ENCODE measurements around the gene SRSF2. TPM values are rescaled to one million over a fixed set of nuclear protein-coding genes. Genes with fewer than 3 reads are reported as not detected.

Gene SRSF2
- total and polyA plus RNA-seq, 9 of the 15 experiments (the other 6 are each of a cell fraction or from before 2014, with no cell fraction given) = 161 to 583 (median 393) TPM

GRCh38 chr17:76700617-76701470, 36.3 kb downstream of the SRSF2 start:
- BruUV-seq (replicated peaks) = no TSS peak
- ChIA-PET POLR2A (interaction anchor here (0.6 to 1.3 kb wide), 2 partner anchors 24 to 142 kb away, joined by 3 read pairs; no protein-coding TSS in a partner anchor), CTCF (ENCODE audit: low intra/inter-chr PET ratio) (no interaction called here)
- 0 out of 2 replicates have a peak, but pooled peaks cover 3% of the 10 kb centered on the region for H4K20me1 ChIP-seq (replicated peaks; ENCODE audit: control insufficient read depth, insufficient read depth, low read length)
- TF ChIP-seq KAT2B (IDR thresholded peaks at IDR 0.05; ENCODE audit: low read depth, low read length) (no peak), ATF3 (IDR thresholded peaks at IDR 0.05) (peak; percentile 47), ATF3 (CRISPR knock-in tag; conservative IDR thresholded peaks at IDR 0.05) (no peak), POLR2AphosphoS5 (IDR thresholded peaks at IDR 0.05; ENCODE audit: control insufficient read depth, insufficient read depth, low read depth, low read length) (no peak), SNRNP70 (optimal IDR thresholded peaks at IDR 0.05; ENCODE audit: low read depth, low read length) (no peak), EGR1 (conservative IDR thresholded peaks at IDR 0.05) (peak; percentile 81), POLR2AphosphoS2 (IDR thresholded peaks at IDR 0.05; ENCODE audit: low read length) (no peak), NR3C1 (CRISPR knock-in tag; IDR thresholded peaks at IDR 0.05) (no peak), ATF7 (IDR thresholded peaks at IDR 0.05) (no peak), ILK (tag; IDR thresholded peaks at IDR 0.05; ENCODE audit: borderline replicate concordance, low read depth) (no peak), ZNF146 (CRISPR knock-in tag; IDR thresholded peaks at IDR 0.05; ENCODE audit: unreplicated experiment) (no peak), MEF2A (IDR thresholded peaks at IDR 0.05; ENCODE audit: control insufficient read depth, low read depth, low read length) (peak; percentile 47; the same call in 1 of the 2 replicates), KAT7 (CRISPR knock-in tag; IDR thresholded peaks at IDR 0.05; ENCODE audit: borderline replicate concordance) (no peak), AFF1 (IDR thresholded peaks at IDR 0.05; ENCODE audit: low read depth in 1 of 2, partially characterized antibody in 2 of 2) (no peak), ETV1 (tag; conservative IDR thresholded peaks at IDR 0.05; ENCODE audit: low read depth) (0 out of 2 replicates have a peak, but pooled peaks have one; percentile 24), NRF1 (conservative IDR thresholded peaks at IDR 0.05 in 1 of 2, IDR thresholded peaks at IDR 0.05 in 1 of 2) (no peak), SAFB (IDR thresholded peaks at IDR 0.05; ENCODE audit: borderline replicate concordance, low read depth, low read length) (no peak), CREM (IDR thresholded peaks at IDR 0.05; ENCODE audit: low read depth) (peak; percentile 8; the same call in 1 of the 2 replicates)
- no peaks in the 10 kb centered on the region for H3K9me1 ChIP-seq (ENCODE audit: control insufficient read depth, insufficient read depth, low read length)
- no peak overlapping the region for H3K27ac ChIP-seq (ENCODE audit: extremely low read depth, low read depth, low read length)
- intact Hi-C loops (cut with micrococcal nuclease) = no loop called here
- no peaks in the 10 kb centered on the region for H3K36me3 ChIP-seq (ENCODE audit: control insufficient read depth, insufficient read depth, low read length)
- no peaks in the 10 kb centered on the region for H3K9me3 ChIP-seq (replicated peaks; ENCODE audit: control insufficient read depth, insufficient read depth, low read depth, low read length)
- in situ Hi-C loops (cut with MboI) = no loop called here
- DNase-seq (ENCODE audit: extremely low read depth in 1 of 4, low spot score in 3 of 4) = no peak
- ATAC-seq = no peak
- peak overlapping the region in 1 of 2 experiments; percentile 71; a peak in 1 of 4 replicates for H3K9ac ChIP-seq (ENCODE audit: insufficient read depth in 1 of 2, low read depth in 2 of 2, low read length in 2 of 2)
- peaks cover 15 to 37% of the 10 kb centered on the region in 2 experiments for H3K4me1 ChIP-seq (replicated peaks in 1 of 2; ENCODE audit: control insufficient read depth in 2 of 2, insufficient read depth in 2 of 2, low read length in 2 of 2)
- no peaks in the 10 kb centered on the region for H3K27me3 ChIP-seq (ENCODE audit: control insufficient read depth in 2 of 2, insufficient read depth in 2 of 2, low read length in 2 of 2)
- no peak overlapping the region for H3K4me3 ChIP-seq
- H3K79me2 ChIP-seq (ENCODE audit: control insufficient read depth, insufficient read depth, low read length) = no peaks in the 10 kb centered on the region
- WGBS (ENCODE audit: insufficient coverage, low coverage, missing lambda C conversion rate) = 45% methylated on average over 27 of the region's 33 CpGs
- no peak overlapping the region for H3K4me2 ChIP-seq (ENCODE audit: insufficient read depth, low read length)
- no peak overlapping the region for H2AFZ ChIP-seq (ENCODE audit: low read depth, low read length)
- no peak for FAIRE-seq

Measured in K562 (cell line).